ENCODE measurements around the gene NSF. TPM values are rescaled to one million over a fixed set of nuclear protein-coding genes. Genes with fewer than 3 reads are reported as not detected.

NSF gene
- total RNA-seq, 4 donors from 2014 or later = 20.9 to 30.8 (median 24.5) TPM

DNA sequence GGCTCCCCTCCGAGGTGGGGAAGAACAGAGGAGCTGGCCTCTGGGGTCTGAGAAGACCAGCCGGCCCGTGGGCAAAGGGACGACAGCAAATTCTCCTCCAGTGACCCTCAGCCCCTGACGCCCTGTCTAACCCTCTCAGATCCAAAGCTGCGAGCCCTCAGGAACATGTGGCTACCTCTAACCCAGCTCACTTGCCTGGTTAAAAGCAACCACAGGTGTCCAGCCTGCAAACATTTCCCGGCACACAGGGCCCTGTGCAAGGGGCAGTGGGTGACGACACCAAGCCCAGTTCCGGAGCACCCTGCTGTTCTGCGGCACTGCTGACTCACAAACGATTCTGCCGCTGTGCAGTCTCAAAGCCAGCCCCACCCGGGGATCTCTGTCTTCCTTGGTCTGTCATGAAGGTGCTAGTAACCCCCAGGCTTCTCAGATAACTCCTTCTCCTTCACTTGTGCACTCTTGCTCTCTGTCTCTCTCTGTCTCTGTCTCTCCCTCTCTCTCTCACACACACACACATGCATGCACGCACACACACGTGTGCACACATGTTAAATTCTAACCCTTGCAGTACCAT, 205.0 kb downstream of the NSF start:
- no peak overlapping the region for H3K4me3 ChIP-seq
- H3K27ac ChIP-seq = no peak overlapping the region
- intact Hi-C loops (cut with DNase I) = no loop called here
- DNase-seq = no peak
- H3K36me3 ChIP-seq = no peaks in the 10 kb centered on the region
- 67 to 77% methylated on average over 9 to 15 of the region's 15 CpGs for WGBS, 2 donors
- peaks cover 0 to 56% (median 0%) of the 10 kb centered on the region in 4 donors for H3K27me3 ChIP-seq
- H3K9me3 ChIP-seq = no peaks in the 10 kb centered on the region
- H3K4me1 ChIP-seq = no peaks in the 10 kb centered on the region
- no peak for TF ChIP-seq POLR2A (IDR thresholded peaks at IDR 0.05)
- TF ChIP-seq, protein P1, sequence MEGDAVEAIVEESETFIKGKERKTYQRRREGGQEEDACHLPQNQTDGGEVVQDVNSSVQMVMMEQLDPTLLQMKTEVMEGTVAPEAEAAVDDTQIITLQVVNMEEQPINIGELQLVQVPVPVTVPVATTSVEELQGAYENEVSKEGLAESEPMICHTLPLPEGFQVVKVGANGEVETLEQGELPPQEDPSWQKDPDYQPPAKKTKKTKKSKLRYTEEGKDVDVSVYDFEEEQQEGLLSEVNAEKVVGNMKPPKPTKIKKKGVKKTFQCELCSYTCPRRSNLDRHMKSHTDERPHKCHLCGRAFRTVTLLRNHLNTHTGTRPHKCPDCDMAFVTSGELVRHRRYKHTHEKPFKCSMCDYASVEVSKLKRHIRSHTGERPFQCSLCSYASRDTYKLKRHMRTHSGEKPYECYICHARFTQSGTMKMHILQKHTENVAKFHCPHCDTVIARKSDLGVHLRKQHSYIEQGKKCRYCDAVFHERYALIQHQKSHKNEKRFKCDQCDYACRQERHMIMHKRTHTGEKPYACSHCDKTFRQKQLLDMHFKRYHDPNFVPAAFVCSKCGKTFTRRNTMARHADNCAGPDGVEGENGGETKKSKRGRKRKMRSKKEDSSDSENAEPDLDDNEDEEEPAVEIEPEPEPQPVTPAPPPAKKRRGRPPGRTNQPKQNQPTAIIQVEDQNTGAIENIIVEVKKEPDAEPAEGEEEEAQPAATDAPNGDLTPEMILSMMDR (IDR thresholded peaks at IDR 0.05) = no peak

DNA sequence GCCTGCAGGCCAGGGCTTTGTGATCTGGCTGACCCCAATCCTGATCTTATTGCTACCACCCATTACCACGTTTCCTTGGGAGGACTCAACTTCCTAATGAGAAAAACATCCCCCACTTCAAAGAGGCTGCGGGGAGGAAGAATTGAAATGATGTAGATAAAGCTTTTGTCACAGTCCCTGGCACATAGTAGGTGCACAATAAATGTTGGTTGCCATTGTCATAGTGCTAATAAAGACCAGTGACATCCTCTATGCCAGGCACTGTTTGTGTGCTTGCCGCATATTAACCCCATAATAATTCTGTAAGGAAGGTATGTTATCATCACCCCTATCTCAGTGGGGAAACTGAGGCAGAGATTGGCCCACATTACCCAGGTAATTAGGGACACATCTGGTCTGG, 205.6 kb downstream of the NSF start:
- Histone ChIP-seq H3K4me3 (no peak overlapping the region), H3K27me3 (peaks cover 0 to 50% (median 0%) of the 10 kb centered on the region in 4 donors), H3K27ac (no peak overlapping the region), H3K36me3 (no peaks in the 10 kb centered on the region), H3K9me3 (no peaks in the 10 kb centered on the region), H3K4me1 (no peaks in the 10 kb centered on the region)
- DNase-seq = no peak
- intact Hi-C loops (cut with DNase I) = no loop called here
- 84 to 90% methylated on average over 2 to 3 of the region's 3 CpGs for WGBS, 2 donors
- TF ChIP-seq POLR2A (IDR thresholded peaks at IDR 0.05) = no peak
- TF ChIP-seq, protein P1 (IDR thresholded peaks at IDR 0.05) = no peak

DNA sequence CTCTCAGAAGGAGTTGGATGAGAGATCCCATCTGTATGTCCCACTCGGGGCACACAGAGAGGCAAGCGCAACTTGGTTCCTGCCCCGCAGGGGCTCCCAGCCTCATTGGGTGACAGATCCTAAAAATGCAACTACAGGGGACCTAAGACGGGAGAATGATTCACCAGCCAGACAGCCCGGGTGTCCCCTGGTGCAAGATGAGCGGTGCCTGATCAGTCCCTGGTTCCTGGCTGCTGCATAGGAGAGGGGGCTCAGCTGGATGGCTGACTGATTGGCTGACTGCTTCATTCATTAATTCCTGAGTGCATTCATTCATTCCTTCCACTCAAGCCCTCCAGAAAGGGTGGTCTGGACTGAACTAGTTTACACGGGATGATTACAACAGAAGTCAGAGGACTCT, 206.1 kb downstream of the NSF start:
- no peaks in the 10 kb centered on the region for H3K36me3 ChIP-seq
- TF ChIP-seq, protein P1 (IDR thresholded peaks at IDR 0.05) = no peak
- TF ChIP-seq POLR2A (IDR thresholded peaks at IDR 0.05) = no peak
- no peak for DNase-seq
- H3K4me1 ChIP-seq = no peaks in the 10 kb centered on the region
- WGBS, 2 donors = 64 to 86% methylated on average over 4 to 5 of the region's 7 CpGs
- no peaks in the 10 kb centered on the region for H3K9me3 ChIP-seq
- intact Hi-C loops (cut with DNase I) = no loop called here
- H3K4me3 ChIP-seq = no peak overlapping the region
- peaks cover 0 to 46% (median 0%) of the 10 kb centered on the region in 4 donors for H3K27me3 ChIP-seq
- H3K27ac ChIP-seq = no peak overlapping the region

DNA sequence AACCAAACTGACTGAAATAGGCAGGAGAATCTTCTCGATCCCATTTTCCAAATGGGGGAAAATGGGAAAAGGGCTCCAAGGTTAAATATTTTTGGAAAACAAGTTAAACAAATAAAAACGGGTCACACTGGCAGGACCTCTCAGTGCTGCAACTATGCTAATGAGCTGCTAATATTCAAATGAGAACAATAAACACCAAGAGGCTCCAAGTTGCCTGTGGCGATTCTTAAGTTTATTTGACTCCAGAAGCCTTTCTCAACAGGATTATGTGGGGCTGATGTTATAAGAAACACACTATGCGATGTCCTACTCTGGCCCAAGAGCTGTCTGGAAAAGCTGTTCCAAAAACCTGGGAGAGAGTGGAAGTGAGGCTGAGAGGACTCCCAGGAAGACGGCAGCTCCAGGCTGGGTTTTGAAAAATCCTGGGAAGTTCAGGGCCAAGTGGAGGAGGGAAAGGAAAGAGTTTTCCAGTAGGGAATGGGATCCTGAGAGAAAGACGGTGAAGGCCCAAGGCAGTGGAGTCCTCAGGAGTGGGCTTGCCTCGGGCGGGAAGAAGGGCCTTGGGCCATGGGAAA, 206.6 kb downstream of the NSF start:
- no peak for DNase-seq
- peaks cover 0 to 41% (median 0%) of the 10 kb centered on the region in 4 donors for H3K27me3 ChIP-seq
- H3K4me3 ChIP-seq = no peak overlapping the region
- intact Hi-C loops (cut with DNase I) = no loop called here
- 71 to 73% methylated on average over 8 of the region's 8 CpGs for WGBS, 2 donors
- no peaks in the 10 kb centered on the region for H3K4me1 ChIP-seq
- no peaks in the 10 kb centered on the region for H3K36me3 ChIP-seq
- TF ChIP-seq POLR2A (IDR thresholded peaks at IDR 0.05) = no peak
- TF ChIP-seq, protein P1 (IDR thresholded peaks at IDR 0.05) = no peak
- no peak overlapping the region for H3K27ac ChIP-seq
- H3K9me3 ChIP-seq = no peaks in the 10 kb centered on the region

DNA sequence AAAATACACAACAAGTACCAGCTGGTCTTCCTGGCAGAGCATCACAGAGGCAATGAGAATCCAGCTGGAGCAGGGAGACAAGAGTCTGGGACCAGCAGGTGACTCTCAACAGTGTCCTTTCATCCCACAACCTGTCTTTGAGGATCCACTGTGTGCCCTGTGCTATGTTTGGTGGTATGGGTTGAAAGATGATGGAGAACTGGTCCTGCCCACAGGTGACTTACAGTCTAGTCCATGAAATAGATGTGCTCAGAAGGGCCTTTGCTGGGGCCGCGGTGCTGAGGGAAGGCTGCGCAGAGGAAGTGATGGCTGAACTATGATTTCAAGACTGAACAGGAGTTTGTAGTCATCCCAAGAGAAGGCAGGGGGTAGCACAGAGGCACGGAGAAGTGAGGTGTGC, 210.1 kb downstream of the NSF start:
- Histone ChIP-seq H3K4me1 (no peaks in the 10 kb centered on the region), H3K27me3 (peaks cover 0 to 10% (median 0%) of the 10 kb centered on the region in 4 donors), H3K4me3 (no peak overlapping the region), H3K27ac (no peak overlapping the region), H3K9me3 (no peaks in the 10 kb centered on the region), H3K36me3 (no peaks in the 10 kb centered on the region)
- 89 to 91% methylated on average over 1 to 2 of the region's 4 CpGs for WGBS, 2 donors
- no peak for DNase-seq
- TF ChIP-seq POLR2A (IDR thresholded peaks at IDR 0.05) = no peak
- TF ChIP-seq, protein P1 (IDR thresholded peaks at IDR 0.05) = no peak
- intact Hi-C loops (cut with DNase I) = no loop called here
